Progenitor cell of endocrine pancreas (in vitro differentiated cells): ENCODE results near the gene VIPR2. TPM values are rescaled to one million over a fixed set of nuclear protein-coding genes. Genes with fewer than 3 reads are reported as not detected.

Experiments used
- DNase-seq: peaks from one replicate; pipeline ENCODE4 v3.0.0; 2021; ENCODE audit warnings: low spot score; ENCODE audit not compliant: unreplicated experiment
- H3K27ac Mint-ChIP-seq: 2 replicates; pipeline ENCODE4 v1.8.0; 2021; ENCODE audit warnings: mild to moderate bottlenecking, moderate library complexity, mixed read lengths
- H3K27me3 Mint-ChIP-seq: 2 replicates; pipeline ENCODE4 v1.8.0; 2021; ENCODE audit warnings: mixed read lengths
- H3K36me3 Mint-ChIP-seq: 2 replicates; pipeline ENCODE4 v1.8.0; 2022; ENCODE audit warnings: mixed read lengths; ENCODE audit not compliant: insufficient read depth
- H3K4me1 Mint-ChIP-seq: 2 replicates; pipeline ENCODE4 v1.8.0; 2021; ENCODE audit warnings: low read depth, mixed read lengths
- H3K4me3 Mint-ChIP-seq: 2 replicates; pipeline ENCODE4 v1.8.0; 2021; ENCODE audit warnings: low read depth, mild to moderate bottlenecking, moderate library complexity, mixed read lengths
- H3K9me3 Mint-ChIP-seq: 2 replicates; pipeline ENCODE4 v1.8.0; 2021; ENCODE audit warnings: low read depth, mixed read lengths
- CTCF ChIP-seq: fragments of 200-600 bp; sonication (generic); IDR thresholded peaks from one replicate; pipeline ENCODE4 v1.5.0; 2021; ENCODE audit warnings: antibody characterized with exemption, mild to moderate bottlenecking; ENCODE audit not compliant: unreplicated experiment
- total RNA-seq: library from RNA; stranded (reverse); gene quantifications from 2 replicates; pipeline ENCODE4 v1.2.1, GENCODE V29; 2021

VIPR2 gene
- total RNA-seq, 1 donor from 2014 or later = 0.36 TPM

GRCh38 chr7:159012353-159013069 is 132.2 kb downstream of the VIPR2 start:
- Mint-ChIP-seq H3K27ac (peak overlapping the region; percentile 19), H3K36me3 (no peaks in the 10 kb centered on the region), H3K27me3 (no peaks in the 10 kb centered on the region), H3K4me1 (peaks cover 30% of the 10 kb centered on the region), H3K9me3 (no peaks in the 10 kb centered on the region), H3K4me3 (no peak overlapping the region)
- TF ChIP-seq CTCF = no peak
- no peak for DNase-seq

- H3K4me1 Mint-ChIP-seq = peaks cover 29% of the 10 kb centered on the region
- no peaks in the 10 kb centered on the region for H3K9me3 Mint-ChIP-seq
- H3K36me3 Mint-ChIP-seq = no peaks in the 10 kb centered on the region
- no peak overlapping the region for H3K4me3 Mint-ChIP-seq
- TF ChIP-seq CTCF = no peak
- H3K27ac Mint-ChIP-seq = no peak overlapping the region
- H3K27me3 Mint-ChIP-seq = no peaks in the 10 kb centered on the region
- DNase-seq = no peak
Observed at GRCh38 chr7:159011722-159012022, 133.0 kb downstream of the VIPR2 start.

GRCh38 chr7:159010937-159011721 is 133.5 kb downstream of the VIPR2 start:
- H3K4me3 Mint-ChIP-seq = no peak overlapping the region
- no peak for DNase-seq
- H3K9me3 Mint-ChIP-seq = no peaks in the 10 kb centered on the region
- H3K27me3 Mint-ChIP-seq = no peaks in the 10 kb centered on the region
- no peak for TF ChIP-seq CTCF
- no peaks in the 10 kb centered on the region for H3K36me3 Mint-ChIP-seq
- H3K4me1 Mint-ChIP-seq = peaks cover 25% of the 10 kb centered on the region
- peak overlapping the region; percentile 4 for H3K27ac Mint-ChIP-seq

GRCh38 chr7:159010411-159010810 is 134.3 kb downstream of the VIPR2 start:
- H3K36me3 Mint-ChIP-seq = no peaks in the 10 kb centered on the region
- no peak overlapping the region for H3K27ac Mint-ChIP-seq
- no peak for TF ChIP-seq CTCF
- no peaks in the 10 kb centered on the region for H3K9me3 Mint-ChIP-seq
- no peak overlapping the region for H3K4me3 Mint-ChIP-seq
- H3K4me1 Mint-ChIP-seq = peaks cover 19% of the 10 kb centered on the region
- no peaks in the 10 kb centered on the region for H3K27me3 Mint-ChIP-seq
- no peak for DNase-seq

- Mint-ChIP-seq H3K36me3 (no peaks in the 10 kb centered on the region), H3K4me3 (no peak overlapping the region), H3K9me3 (no peaks in the 10 kb centered on the region), H3K27ac (no peak overlapping the region), H3K27me3 (no peaks in the 10 kb centered on the region), H3K4me1 (peaks cover 15% of the 10 kb centered on the region)
- DNase-seq = no peak
- TF ChIP-seq CTCF = no peak
Observed at GRCh38 chr7:159009951-159010350, 134.7 kb downstream of the VIPR2 start.
